Liver (tissue), 9 donors: ENCODE results near the gene DMD. TPM values are rescaled to one million over a fixed set of nuclear protein-coding genes. Genes with fewer than 3 reads are reported as not detected.

Experiments used
- DNase-seq: peaks from one replicate; pipeline ENCODE4 v3.0.0-alpha.2; 2017; ENCODE audit warnings: low spot score
- H3K27ac ChIP-seq, 2 donors: one replicate each; pipeline ENCODE4 v1.7.0; 2013; ENCODE audit warnings: inconsistent platforms in 2 of 2, low read length in 2 of 2, control low read depth in 1 of 2, low read depth in 1 of 2, mild to moderate bottlenecking in 1 of 2
- H3K27me3 ChIP-seq, 4 donors: one replicate each; pipeline versions ENCODE4 v1.6.1 to v1.7.0; 2013; ENCODE audit warnings: low read length in 3 of 4, inconsistent platforms in 1 of 4, mild to moderate bottlenecking in 1 of 4, moderate library complexity in 1 of 4; ENCODE audit not compliant: control insufficient read depth in 4 of 4, insufficient read depth in 4 of 4
- H3K36me3 ChIP-seq, 4 donors: one replicate each; pipeline versions ENCODE4 v1.6.1 to v1.7.0; 2013; ENCODE audit warnings: low read length in 3 of 4, mild to moderate bottlenecking in 3 of 4, low read depth in 1 of 4, moderate library complexity in 1 of 4; ENCODE audit not compliant: control insufficient read depth in 4 of 4, insufficient read depth in 3 of 4
- H3K4me1 ChIP-seq, 4 donors: one replicate each; pipeline versions ENCODE4 v1.6.1 to v1.7.0; 2013; ENCODE audit warnings: low read length in 3 of 4, mild to moderate bottlenecking in 3 of 4, moderate library complexity in 1 of 4; ENCODE audit not compliant: control insufficient read depth in 4 of 4, insufficient read depth in 4 of 4
- H3K4me3 ChIP-seq, 3 donors: one replicate each; pipeline versions ENCODE4 v1.6.1 to v1.7.0; 2013; ENCODE audit warnings: low read length in 3 of 3, control low read depth in 1 of 3, low read depth in 1 of 3, mild to moderate bottlenecking in 1 of 3
- H3K9ac ChIP-seq, 2 donors: one replicate each; pipeline ENCODE4 v1.7.0; 2013; ENCODE audit warnings: low read length in 2 of 2, mild to moderate bottlenecking in 2 of 2, moderate library complexity in 2 of 2, control low read depth in 1 of 2, low read depth in 1 of 2
- H3K9me3 ChIP-seq, 4 donors: one replicate each; pipeline versions ENCODE4 v1.6.1 to v1.7.0; 2013; ENCODE audit warnings: low read length in 3 of 4; ENCODE audit not compliant: control insufficient read depth in 4 of 4
- EGR1 ChIP-seq, 2 donors: IDR thresholded peaks; 2 replicates each; pipeline ENCODE4 v1.6.1; 2016 to 2018; ENCODE audit warnings: antibody characterized with exemption in 2 of 2, low read depth in 2 of 2
- FOXA1 ChIP-seq: IDR thresholded peaks from 2 replicates; pipeline ENCODE4 v1.6.1; 2016; ENCODE audit warnings: antibody characterized with exemption
- FOXA2 ChIP-seq: IDR thresholded peaks from 2 replicates; pipeline ENCODE4 v1.6.1; 2016; ENCODE audit warnings: antibody characterized with exemption
- GABPA ChIP-seq, 2 donors: IDR thresholded peaks in 1 of 2; conservative IDR thresholded peaks in 1 of 2; 2 replicates each; pipeline ENCODE4 v1.6.1; 2016; ENCODE audit warnings: antibody characterized with exemption in 2 of 2, mild to moderate bottlenecking in 1 of 2, moderate library complexity in 1 of 2
- HNF4A ChIP-seq, 2 donors: conservative IDR thresholded peaks; 2 replicates each; pipeline ENCODE4 v1.6.1; 2016; ENCODE audit warnings: antibody characterized with exemption in 2 of 2, mild to moderate bottlenecking in 2 of 2
- HNF4G ChIP-seq: IDR thresholded peaks from 2 replicates; pipeline ENCODE4 v1.6.1; 2016; ENCODE audit warnings: antibody characterized with exemption
- JUND ChIP-seq, 2 donors: IDR thresholded peaks; 2 replicates each; pipeline ENCODE4 v1.6.1; 2016; ENCODE audit warnings: antibody characterized with exemption in 2 of 2
- NR2F2 ChIP-seq: IDR thresholded peaks from 2 replicates; pipeline ENCODE4 v1.6.1; 2016; ENCODE audit warnings: antibody characterized with exemption
- RAD21 ChIP-seq, 2 donors: IDR thresholded peaks; 2 replicates each; pipeline ENCODE4 v1.6.1; 2016; ENCODE audit warnings: antibody characterized with exemption in 2 of 2, mild to moderate bottlenecking in 2 of 2
- RXRA ChIP-seq, 2 donors: IDR thresholded peaks; 2 replicates each; pipeline ENCODE4 v1.6.1; 2017 to 2018; ENCODE audit warnings: antibody characterized with exemption in 2 of 2, mild to moderate bottlenecking in 1 of 2
- SP1 ChIP-seq: IDR thresholded peaks from 2 replicates; pipeline ENCODE4 v1.6.1; 2018; ENCODE audit warnings: antibody characterized with exemption, mild to moderate bottlenecking
- TAF1 ChIP-seq: conservative IDR thresholded peaks from 2 replicates; pipeline ENCODE4 v1.6.1; 2016; ENCODE audit warnings: antibody characterized with exemption, mild to moderate bottlenecking
- YY1 ChIP-seq: IDR thresholded peaks from 2 replicates; pipeline ENCODE4 v1.6.1; 2016; ENCODE audit warnings: antibody characterized with exemption, mild to moderate bottlenecking
- WGBS: extraction: QIAGEN DNeasy Blood & Tissue Kit; methylation state at CpG from one replicate; pipeline ENCODE4 v1.1.7; 2013; 5-methylcytosine and 5-hydroxymethylcytosine counted together
- polyA plus RNA-seq, 2 donors: library from polyadenylated mRNA; stranded (reverse) in 1 of 2; unstranded in 1 of 2; fragments of 200-250 nt in 1 of 2; fragments of >200 nt in 1 of 2; fragmentation: Nextera tagmentation in 1 of 2; extraction: Ambion mirVana in 1 of 2; gene quantifications; one replicate each; pipeline versions ENCODE4 v1.2.1 to v1.2.3, GENCODE V29; 2013 to 2015
- total RNA-seq, 2 donors: library from RNA; depleted of rRNA; stranded (reverse); fragments of >200 nt; gene quantifications; one replicate each; pipeline ENCODE4 v1.2.3, GENCODE V29; 2014
- TF ChIP-seq, protein P1 (sequence below): IDR thresholded peaks from 2 replicates; pipeline ENCODE4 v1.6.1; 2016; ENCODE audit warnings: antibody characterized with exemption
- TF ChIP-seq, protein P2 (sequence below): IDR thresholded peaks from 2 replicates; pipeline ENCODE4 v1.6.1; 2016; ENCODE audit warnings: antibody characterized with exemption
- TF ChIP-seq, protein P3 (sequence below): fragments of 150-350 bp; IDR thresholded peaks from 2 replicates; pipeline ENCODE4 v1.5.1; 2017; ENCODE audit warnings: improper control_type of control experiment, low read depth, low read length; ENCODE audit not compliant: missing input control
- TF ChIP-seq, protein P4 (sequence below): IDR thresholded peaks from 2 replicates; pipeline ENCODE4 v1.6.1; 2016; ENCODE audit warnings: antibody characterized with exemption
- TF ChIP-seq, protein P5 (sequence below): IDR thresholded peaks from 2 replicates; pipeline ENCODE4 v1.6.1; 2016; ENCODE audit warnings: antibody characterized with exemption, mild to moderate bottlenecking
- donor health status: healthy.
- donor health status: healthy.
- donor health status: healthy.
- donor health status: healthy.
- donor health status: healthy.

The DMD gene
- total and polyA plus RNA-seq, 4 donors = 14.6 to 61.9 (median 23.9) TPM

DNA sequence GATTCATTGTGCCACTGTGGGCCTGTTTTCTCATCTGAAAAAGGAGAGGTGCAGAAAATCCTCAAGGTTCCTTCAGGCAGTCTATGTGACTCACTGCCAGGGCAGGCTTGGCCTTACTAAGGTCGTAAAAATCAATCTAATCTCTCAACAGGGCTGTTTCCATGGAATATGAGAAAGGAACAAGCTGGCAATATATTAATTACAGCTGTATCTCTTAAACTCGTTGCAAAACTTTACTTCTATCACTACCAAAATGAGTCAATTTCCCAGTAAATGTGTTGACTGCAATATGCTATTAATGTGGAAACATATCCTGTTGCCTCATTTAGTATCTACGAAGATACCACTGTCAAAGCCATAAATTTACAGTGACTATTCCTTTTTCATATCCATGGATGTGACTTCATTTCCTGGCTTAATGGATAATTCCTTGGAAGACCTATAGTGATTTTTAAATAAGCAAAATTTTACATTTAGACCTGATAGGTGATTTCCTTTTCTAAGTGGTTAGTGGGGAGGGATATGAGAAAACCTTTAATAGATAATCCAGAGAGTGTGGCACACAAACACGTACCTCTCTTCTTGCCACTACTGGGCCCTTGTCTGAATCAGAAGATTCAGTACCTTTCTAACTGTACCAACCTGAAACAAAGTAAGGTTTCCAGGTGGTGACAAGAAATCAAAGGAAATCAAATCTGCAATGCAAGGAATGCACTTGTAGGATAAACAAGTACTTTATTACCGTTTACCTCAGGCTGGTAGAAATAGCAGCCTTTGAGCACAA lies 2012.1 kb downstream of the DMD start:
- peaks cover 0 to 9% (median 5%) of the 10 kb centered on the region in 4 donors for H3K36me3 ChIP-seq
- no peak overlapping the region for H3K9ac ChIP-seq
- DNase-seq = no peak
- H3K4me3 ChIP-seq = no peak overlapping the region
- no peak overlapping the region for H3K27ac ChIP-seq
- 68% methylated on average over 5 of the region's 5 CpGs for WGBS
- H3K9me3 ChIP-seq = no peaks in the 10 kb centered on the region
- no peak for TF ChIP-seq HNF4A (conservative IDR thresholded peaks at IDR 0.05)
- TF ChIP-seq HNF4G = no peak
- TF ChIP-seq NR2F2 = no peak
- TF ChIP-seq, protein P1, sequence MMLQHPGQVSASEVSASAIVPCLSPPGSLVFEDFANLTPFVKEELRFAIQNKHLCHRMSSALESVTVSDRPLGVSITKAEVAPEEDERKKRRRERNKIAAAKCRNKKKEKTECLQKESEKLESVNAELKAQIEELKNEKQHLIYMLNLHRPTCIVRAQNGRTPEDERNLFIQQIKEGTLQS = no peak
- TF ChIP-seq RAD21 (IDR thresholded peaks at IDR 0.05) = no peak
- no peak for TF ChIP-seq FOXA2
- no peak for TF ChIP-seq TAF1
- no peak for TF ChIP-seq EGR1 (IDR thresholded peaks at IDR 0.05; ENCODE audit: low read depth in 2 of 2)
- TF ChIP-seq RXRA (IDR thresholded peaks at IDR 0.05) = no peak
- no peak for TF ChIP-seq GABPA (IDR thresholded peaks at IDR 0.05 in 1 of 2, conservative IDR thresholded peaks at IDR 0.05 in 1 of 2)
- TF ChIP-seq, protein P2, sequence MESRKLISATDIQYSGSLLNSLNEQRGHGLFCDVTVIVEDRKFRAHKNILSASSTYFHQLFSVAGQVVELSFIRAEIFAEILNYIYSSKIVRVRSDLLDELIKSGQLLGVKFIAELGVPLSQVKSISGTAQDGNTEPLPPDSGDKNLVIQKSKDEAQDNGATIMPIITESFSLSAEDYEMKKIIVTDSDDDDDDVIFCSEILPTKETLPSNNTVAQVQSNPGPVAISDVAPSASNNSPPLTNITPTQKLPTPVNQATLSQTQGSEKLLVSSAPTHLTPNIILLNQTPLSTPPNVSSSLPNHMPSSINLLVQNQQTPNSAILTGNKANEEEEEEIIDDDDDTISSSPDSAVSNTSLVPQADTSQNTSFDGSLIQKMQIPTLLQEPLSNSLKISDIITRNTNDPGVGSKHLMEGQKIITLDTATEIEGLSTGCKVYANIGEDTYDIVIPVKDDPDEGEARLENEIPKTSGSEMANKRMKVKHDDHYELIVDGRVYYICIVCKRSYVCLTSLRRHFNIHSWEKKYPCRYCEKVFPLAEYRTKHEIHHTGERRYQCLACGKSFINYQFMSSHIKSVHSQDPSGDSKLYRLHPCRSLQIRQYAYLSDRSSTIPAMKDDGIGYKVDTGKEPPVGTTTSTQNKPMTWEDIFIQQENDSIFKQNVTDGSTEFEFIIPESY = no peak
- TF ChIP-seq, protein P3, sequence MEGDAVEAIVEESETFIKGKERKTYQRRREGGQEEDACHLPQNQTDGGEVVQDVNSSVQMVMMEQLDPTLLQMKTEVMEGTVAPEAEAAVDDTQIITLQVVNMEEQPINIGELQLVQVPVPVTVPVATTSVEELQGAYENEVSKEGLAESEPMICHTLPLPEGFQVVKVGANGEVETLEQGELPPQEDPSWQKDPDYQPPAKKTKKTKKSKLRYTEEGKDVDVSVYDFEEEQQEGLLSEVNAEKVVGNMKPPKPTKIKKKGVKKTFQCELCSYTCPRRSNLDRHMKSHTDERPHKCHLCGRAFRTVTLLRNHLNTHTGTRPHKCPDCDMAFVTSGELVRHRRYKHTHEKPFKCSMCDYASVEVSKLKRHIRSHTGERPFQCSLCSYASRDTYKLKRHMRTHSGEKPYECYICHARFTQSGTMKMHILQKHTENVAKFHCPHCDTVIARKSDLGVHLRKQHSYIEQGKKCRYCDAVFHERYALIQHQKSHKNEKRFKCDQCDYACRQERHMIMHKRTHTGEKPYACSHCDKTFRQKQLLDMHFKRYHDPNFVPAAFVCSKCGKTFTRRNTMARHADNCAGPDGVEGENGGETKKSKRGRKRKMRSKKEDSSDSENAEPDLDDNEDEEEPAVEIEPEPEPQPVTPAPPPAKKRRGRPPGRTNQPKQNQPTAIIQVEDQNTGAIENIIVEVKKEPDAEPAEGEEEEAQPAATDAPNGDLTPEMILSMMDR = no peak
- no peaks in the 10 kb centered on the region for H3K4me1 ChIP-seq
- H3K27me3 ChIP-seq = no peaks in the 10 kb centered on the region

DNA sequence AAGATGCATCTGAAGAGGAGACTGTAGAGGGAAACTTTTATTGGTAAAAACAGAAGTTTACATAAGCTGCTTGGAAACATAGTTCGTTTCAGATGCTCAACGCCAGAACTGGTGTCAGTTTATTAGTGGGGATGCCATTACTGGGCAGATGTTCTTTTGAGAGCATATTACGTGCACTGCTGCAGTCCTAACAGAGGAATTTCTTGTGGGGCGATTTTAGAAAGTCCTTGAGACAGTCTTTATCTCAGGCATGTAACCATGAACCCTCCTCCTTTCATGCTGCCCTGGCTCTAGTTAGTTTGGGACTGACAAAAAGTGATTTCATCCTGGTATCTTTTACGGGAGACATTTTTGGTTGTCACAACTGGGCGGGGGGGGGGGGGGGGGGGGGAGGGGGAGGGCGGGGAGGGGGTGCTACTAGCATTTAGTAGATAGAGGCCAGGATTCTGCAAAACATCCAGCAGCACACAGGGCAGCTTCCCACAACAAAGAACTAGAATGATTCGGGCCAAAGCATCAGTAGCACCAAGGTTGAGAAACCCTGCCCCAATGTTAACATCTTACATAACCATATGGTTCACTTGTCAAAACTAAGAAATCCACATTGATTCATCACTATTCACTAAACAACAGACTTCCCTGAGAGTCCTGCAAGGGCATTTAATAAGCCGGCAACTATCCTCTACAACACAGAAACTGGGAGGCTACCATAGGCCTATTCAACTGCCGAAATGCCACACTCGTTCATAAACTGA lies 2021.0 kb downstream of the DMD start:
- no peak overlapping the region for H3K9ac ChIP-seq
- no peak overlapping the region for H3K27ac ChIP-seq
- H3K36me3 ChIP-seq = peaks cover 0 to 5% (median 2%) of the 10 kb centered on the region in 4 donors
- H3K4me1 ChIP-seq = no peaks in the 10 kb centered on the region
- H3K9me3 ChIP-seq = no peaks in the 10 kb centered on the region
- 82% methylated on average over 10 of the region's 11 CpGs for WGBS
- no peak for DNase-seq
- H3K4me3 ChIP-seq = no peak overlapping the region
- H3K27me3 ChIP-seq = no peaks in the 10 kb centered on the region
- TF ChIP-seq, protein P2 = no peak
- TF ChIP-seq FOXA1 = no peak
- no peak for TF ChIP-seq FOXA2
- TF ChIP-seq HNF4A (conservative IDR thresholded peaks at IDR 0.05) = no peak
- no peak for TF ChIP-seq YY1
- TF ChIP-seq, protein P3 = no peak
- no peak for TF ChIP-seq NR2F2
- no peak for TF ChIP-seq JUND (IDR thresholded peaks at IDR 0.05)
- TF ChIP-seq HNF4G = no peak
- TF ChIP-seq, protein P4, sequence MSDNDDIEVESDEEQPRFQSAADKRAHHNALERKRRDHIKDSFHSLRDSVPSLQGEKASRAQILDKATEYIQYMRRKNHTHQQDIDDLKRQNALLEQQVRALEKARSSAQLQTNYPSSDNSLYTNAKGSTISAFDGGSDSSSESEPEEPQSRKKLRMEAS = no peak
- TF ChIP-seq RAD21 (IDR thresholded peaks at IDR 0.05) = no peak
- no peak for TF ChIP-seq SP1
- TF ChIP-seq, protein P5, sequence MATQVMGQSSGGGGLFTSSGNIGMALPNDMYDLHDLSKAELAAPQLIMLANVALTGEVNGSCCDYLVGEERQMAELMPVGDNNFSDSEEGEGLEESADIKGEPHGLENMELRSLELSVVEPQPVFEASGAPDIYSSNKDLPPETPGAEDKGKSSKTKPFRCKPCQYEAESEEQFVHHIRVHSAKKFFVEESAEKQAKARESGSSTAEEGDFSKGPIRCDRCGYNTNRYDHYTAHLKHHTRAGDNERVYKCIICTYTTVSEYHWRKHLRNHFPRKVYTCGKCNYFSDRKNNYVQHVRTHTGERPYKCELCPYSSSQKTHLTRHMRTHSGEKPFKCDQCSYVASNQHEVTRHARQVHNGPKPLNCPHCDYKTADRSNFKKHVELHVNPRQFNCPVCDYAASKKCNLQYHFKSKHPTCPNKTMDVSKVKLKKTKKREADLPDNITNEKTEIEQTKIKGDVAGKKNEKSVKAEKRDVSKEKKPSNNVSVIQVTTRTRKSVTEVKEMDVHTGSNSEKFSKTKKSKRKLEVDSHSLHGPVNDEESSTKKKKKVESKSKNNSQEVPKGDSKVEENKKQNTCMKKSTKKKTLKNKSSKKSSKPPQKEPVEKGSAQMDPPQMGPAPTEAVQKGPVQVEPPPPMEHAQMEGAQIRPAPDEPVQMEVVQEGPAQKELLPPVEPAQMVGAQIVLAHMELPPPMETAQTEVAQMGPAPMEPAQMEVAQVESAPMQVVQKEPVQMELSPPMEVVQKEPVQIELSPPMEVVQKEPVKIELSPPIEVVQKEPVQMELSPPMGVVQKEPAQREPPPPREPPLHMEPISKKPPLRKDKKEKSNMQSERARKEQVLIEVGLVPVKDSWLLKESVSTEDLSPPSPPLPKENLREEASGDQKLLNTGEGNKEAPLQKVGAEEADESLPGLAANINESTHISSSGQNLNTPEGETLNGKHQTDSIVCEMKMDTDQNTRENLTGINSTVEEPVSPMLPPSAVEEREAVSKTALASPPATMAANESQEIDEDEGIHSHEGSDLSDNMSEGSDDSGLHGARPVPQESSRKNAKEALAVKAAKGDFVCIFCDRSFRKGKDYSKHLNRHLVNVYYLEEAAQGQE = no peak
